K562 (cell line): ENCODE results near the gene SERGEF. TPM values are rescaled to one million over a fixed set of nuclear protein-coding genes. Genes with fewer than 3 reads are reported as not detected.

Source experiments
- ATAC-seq: fragments of 200-7000 bp; cut with Tn5 transposase; 3 replicates; pipeline ENCODE4 v1.9.1; 2020; ENCODE audit warnings: moderate library complexity
- BruUV-seq: library from RNA; stranded (reverse); fragments of 400-500 nt; replicated peaks from 2 replicates; lab custom pipeline; 2021; lab: Mats Ljungman, UMichigan
- CTCF ChIA-PET: fragments of 300-600 bp; formaldehyde crosslinking; extraction: SDS; loops from one replicate; lab custom pipeline; 2021; ENCODE audit warnings: low intra/inter-chr PET ratio; lab: Yijun Ruan, JAX
- POLR2A ChIA-PET: fragments of 300-600, 350-650 bp; sonication (Branson Sonifier 250); formaldehyde crosslinking; extraction: SDS; loops from one replicate; lab custom pipeline; 2021; ENCODE audit warnings: antibody characterized with exemption, inconsistent platforms; lab: Yijun Ruan, JAX
- DNase-seq, 4 experiments: peaks; one replicate each; pipeline versions ENCODE4 v3.0.0 to v3.0.0-alpha.2; 2011 to 2018; ENCODE audit warnings: low spot score in 3 of 4, mixed read lengths in 3 of 4; ENCODE audit errors: extremely low read depth in 1 of 4
- FAIRE-seq: peaks from 2 replicates; lab custom pipeline; 2011; peaks lifted over from hg19 to GRCh38; lab: Jason Lieb, UNC
- H2AFZ ChIP-seq: 2 replicates; pipeline ENCODE4 v1.6.0; 2011; ENCODE audit warnings: low read depth, low read length, control low read depth, inconsistent platforms
- H3K27ac ChIP-seq: fragments of 200-600 bp; 3 replicates; pipeline ENCODE4 v1.8.0; 2011; ENCODE audit warnings: low read depth, mild to moderate bottlenecking, control low read depth, inconsistent platforms, low read length, moderate library complexity, mixed read lengths; ENCODE audit errors: extremely low read depth
- H3K27me3 ChIP-seq, 2 experiments: fragments of 300-600 bp in 1 of 2; 2 replicates in 1 of 2; 3 replicates in 1 of 2; pipeline versions ENCODE4 v1.6.0 to v1.8.0; 2011; ENCODE audit warnings: inconsistent platforms in 2 of 2, low read length in 2 of 2, mild to moderate bottlenecking in 1 of 2, mixed read lengths in 1 of 2, moderate library complexity in 1 of 2; ENCODE audit not compliant: control insufficient read depth in 2 of 2, insufficient read depth in 2 of 2
- H3K36me3 ChIP-seq: fragments of 300-600 bp; 3 replicates; pipeline ENCODE4 v1.8.0; 2011; ENCODE audit warnings: mild to moderate bottlenecking, low read length, inconsistent platforms; ENCODE audit not compliant: control insufficient read depth, insufficient read depth
- H3K4me1 ChIP-seq, 2 experiments: fragments of 200-600 bp in 1 of 2; replicated peaks in 1 of 2; 2 replicates in 1 of 2; 3 replicates in 1 of 2; pipeline versions ENCODE4 v1.5.1 to v1.8.0; 2011; ENCODE audit warnings: inconsistent platforms in 2 of 2, low read length in 2 of 2, mild to moderate bottlenecking in 1 of 2, mixed read lengths in 1 of 2, moderate library complexity in 1 of 2; ENCODE audit not compliant: control insufficient read depth in 2 of 2, insufficient read depth in 2 of 2
- H3K4me2 ChIP-seq: 2 replicates; pipeline ENCODE4 v1.6.1; 2011; ENCODE audit warnings: low read length, control low read depth, inconsistent platforms, mixed read lengths; ENCODE audit not compliant: insufficient read depth
- H3K4me3 ChIP-seq: fragments of 200-600 bp; sonication (generic), shearing (Covaris generic); 2 replicates; pipeline ENCODE4 v1.5.1; 2016; ENCODE audit warnings: control low read depth, inconsistent platforms
- H3K79me2 ChIP-seq: fragments of 200-600 bp; 3 replicates; pipeline ENCODE4 v1.8.0; 2011; ENCODE audit warnings: low read length, inconsistent platforms; ENCODE audit not compliant: control insufficient read depth, insufficient read depth
- H3K9ac ChIP-seq, 2 experiments: 2 replicates each; pipeline versions ENCODE4 v1.6.0 to v1.6.1; 2011; ENCODE audit warnings: low read depth in 2 of 2, low read length in 2 of 2, control low read depth in 1 of 2, inconsistent platforms in 1 of 2, mild to moderate bottlenecking in 1 of 2, mixed read lengths in 1 of 2; ENCODE audit not compliant: insufficient read depth in 1 of 2
- H3K9me1 ChIP-seq: one replicate; pipeline ENCODE4 v1.6.0; 2011; ENCODE audit warnings: inconsistent platforms, mild to moderate bottlenecking, low read length, moderate library complexity; ENCODE audit not compliant: control insufficient read depth, insufficient read depth
- H3K9me3 ChIP-seq: replicated peaks from 2 replicates; pipeline ENCODE4 v1.5.1; 2011; ENCODE audit warnings: low read depth, low read length, inconsistent platforms; ENCODE audit not compliant: control insufficient read depth, insufficient read depth
- H4K20me1 ChIP-seq: replicated peaks from 2 replicates; pipeline ENCODE4 v1.6.1; 2011; ENCODE audit warnings: low read length, inconsistent platforms, mixed read lengths; ENCODE audit not compliant: control insufficient read depth, insufficient read depth
- ARID4B ChIP-seq: sonication (generic); formaldehyde crosslinking; IDR thresholded peaks from 2 replicates; pipeline ENCODE4 v1.8.0; 2022; ENCODE audit warnings: mild to moderate bottlenecking, missing genetic modification reagents
- ARNT ChIP-seq, 2 experiments: fragments of 450-650 bp; IDR thresholded peaks; 2 replicates each; pipeline ENCODE4 v1.6.1; 2016; ENCODE audit warnings: mild to moderate bottlenecking in 1 of 2
- CREBBP ChIP-seq: IDR thresholded peaks from one replicate; pipeline ENCODE4 v1.6.1; 2012; ENCODE audit warnings: low read depth, mild to moderate bottlenecking, control low read depth, inconsistent platforms, low read length
- KLF16 ChIP-seq: IDR thresholded peaks from 2 replicates; pipeline ENCODE4 v1.6.1; 2016; ENCODE audit warnings: antibody characterized with exemption
- KLF6 ChIP-seq: fragments of 250-450 bp; sonication (Bioruptor Pico); IDR thresholded peaks from 2 replicates; pipeline ENCODE4 v1.4.0; 2020; ENCODE audit warnings: mild to moderate bottlenecking, moderate library complexity, borderline replicate concordance
- NFIC ChIP-seq: fragments of 450-650 bp; IDR thresholded peaks from 2 replicates; pipeline ENCODE4 v1.6.1; 2017; ENCODE audit warnings: mild to moderate bottlenecking, inconsistent platforms
- RBM39 ChIP-seq: fragments of 200-400 bp; formaldehyde crosslinking; optimal IDR thresholded peaks from 2 replicates; pipeline ENCODE3; 2018; ENCODE audit warnings: low read depth, low read length
- ZNF274 ChIP-seq: IDR thresholded peaks from 2 replicates; pipeline ENCODE4 v1.6.1; 2011; ENCODE audit warnings: low read depth, mild to moderate bottlenecking, low read length, moderate library complexity, borderline replicate concordance
- WGBS: fragments of 100-300 bp; shearing (Covaris generic); methylation state at CpG from one replicate; pipeline ENCODE4 v1.1.6; 2016; ENCODE audit warnings: low coverage, mixed read lengths; ENCODE audit not compliant: insufficient coverage; ENCODE audit errors: missing lambda C conversion rate; 5-methylcytosine and 5-hydroxymethylcytosine counted together
- in situ Hi-C: fragments of 300-500 bp; cut with MboI; formaldehyde crosslinking; loops from 4 replicates; pipeline ENCODE4 v1.15.0; 2018; ENCODE audit warnings: inconsistent platforms, mixed read lengths
- intact Hi-C: fragments of 100-400 bp; cut with micrococcal nuclease; formaldehyde crosslinking; loops from 2 replicates; pipeline ENCODE4 v1.14.2; 2022
- polyA plus RNA-seq, 8 experiments: library from polyadenylated mRNA; depleted of rRNA in 4 of 8; stranded (reverse) in 5 of 8; unstranded in 3 of 8; fragments of >200 nt; fragmentation: Nextera tagmentation in 2 of 8; fragmentation: Illumina TruSeq in 1 of 8; extraction: Ambion mirVana in 2 of 8; extraction: Trizol in 1 of 8; gene quantifications; 2 replicates each; pipeline versions ENCODE4 v1.2.1 to v1.2.3, GENCODE V29; 2011 to 2014; ENCODE audit warnings: inconsistent platforms in 1 of 8, missing spikeins in 1 of 8
- total RNA-seq, 7 experiments: library from RNA; depleted of rRNA in 6 of 7; stranded (reverse); fragments of >200 nt in 6 of 7; fragmentation: Illumina TruSeq in 2 of 7; extraction: Trizol in 2 of 7; gene quantifications; 2 replicates each; pipeline versions ENCODE4 v1.2.1 to v1.2.3, GENCODE V29; 2011 to 2021; ENCODE audit warnings: low replicate concordance in 1 of 7

SERGEF gene
- total and polyA plus RNA-seq, 9 of the 15 experiments (the other 6 are each of a cell fraction or from before 2014, with no cell fraction given) = 10.2 to 28.0 (median 19.9) TPM

- TF ChIP-seq ARID4B (CRISPR knock-in tag) = no peak
- TF ChIP-seq, all 486 proteins: peak for 3
Observed at GRCh38 chr11:17853280-17853679, 159.6 kb downstream of the SERGEF start (continued).

GRCh38 chr11:17852246-17852645, 160.6 kb downstream of the SERGEF start:
- no peak for ATAC-seq
- no peaks in the 10 kb centered on the region for H3K9me3 ChIP-seq
- POLR2A ChIA-PET = interaction anchor here (0.8 to 1.0 kb wide), 4 partner anchors 10 to 218 kb away, joined by 3 read pairs; no protein-coding TSS in a partner anchor
- H3K36me3 ChIP-seq = no peaks in the 10 kb centered on the region; the same call in 1 of the 3 replicates
- peaks cover 0 to 4% of the 10 kb centered on the region in 2 experiments; a peak in 2 of 5 replicates for H3K4me1 ChIP-seq
- CTCF ChIA-PET = no interaction called here
- no peak overlapping the region for H3K4me2 ChIP-seq
- no peaks in the 10 kb centered on the region for H3K9me1 ChIP-seq
- no peak overlapping the region for H3K27ac ChIP-seq
- no peak overlapping the region for H2AFZ ChIP-seq
- no peak overlapping the region for H3K4me3 ChIP-seq
- H3K27me3 ChIP-seq = no peaks in the 10 kb centered on the region
- in situ Hi-C loops = no loop called here
- BruUV-seq = no TSS peak
- no peak for TF ChIP-seq KLF16
- TF ChIP-seq RBM39 = no peak
- no peak for TF ChIP-seq ARNT (IDR thresholded peaks at IDR 0.05)
- TF ChIP-seq CREBBP = no peak
- TF ChIP-seq KLF6 = no peak
- no peak for TF ChIP-seq ZNF274
- no peak for TF ChIP-seq NFIC
- H4K20me1 ChIP-seq = no peaks in the 10 kb centered on the region
- DNase-seq = no peak
- no peak overlapping the region for H3K9ac ChIP-seq
- FAIRE-seq = no peak
- no peaks in the 10 kb centered on the region for H3K79me2 ChIP-seq
- intact Hi-C loops = no loop called here
- 13% methylated on average over 1 of the region's 1 CpG for WGBS
